K562 (cell line): Measurements from ENCODE around the gene WBP2NL. TPM values are rescaled to one million over a fixed set of nuclear protein-coding genes. Genes with fewer than 3 reads are reported as not detected.
A peak's percentile ranks its signal among the peaks of the same experiment; 100 is the strongest.

Source experiments
- E2F6 ChIP-seq, 2 experiments: IDR thresholded peaks; 2 replicates each; pipeline ENCODE4 v1.6.1; 2011; ENCODE audit warnings: borderline replicate concordance in 1 of 2, control low read depth in 1 of 2, low read depth in 1 of 2, low read length in 1 of 2, mild to moderate bottlenecking in 1 of 2, mixed read lengths in 1 of 2, moderate library complexity in 1 of 2; ENCODE audit not compliant: insufficient read depth in 1 of 2, insufficient read length in 1 of 2, poor library complexity in 1 of 2, severe bottlenecking in 1 of 2; ENCODE audit errors: extremely low read depth in 1 of 2
- FUS ChIP-seq: fragments of 200-400 bp; formaldehyde crosslinking; optimal IDR thresholded peaks from 2 replicates; pipeline ENCODE3; 2017; ENCODE audit warnings: low read depth, low read length
- GATA2 ChIP-seq: sonication (generic); formaldehyde crosslinking; IDR thresholded peaks from 2 replicates; pipeline ENCODE4 v1.4.0; 2020; ENCODE audit warnings: mild to moderate bottlenecking, missing genetic modification reagents
- HSF4 ChIP-seq: fragments of 250-450 bp; sonication (Bioruptor Pico); IDR thresholded peaks from 2 replicates; pipeline ENCODE4 v2.1.2; 2022; ENCODE audit warnings: mild to moderate bottlenecking, moderate library complexity, borderline replicate concordance
- MAFF ChIP-seq: IDR thresholded peaks from 2 replicates; pipeline ENCODE4 v1.6.1; 2012; ENCODE audit warnings: low read length, improper control_type of control experiment
- RBM25 ChIP-seq: fragments of 200-400 bp; formaldehyde crosslinking; IDR thresholded peaks from 2 replicates; pipeline ENCODE4 v1.6.1; 2018; ENCODE audit warnings: low read length, low read depth, moderate library complexity; ENCODE audit not compliant: severe bottlenecking
- ZFP1 ChIP-seq: fragments of 450-650 bp; formaldehyde crosslinking; IDR thresholded peaks from 2 replicates; pipeline ENCODE4 v1.4.0; 2020; ENCODE audit warnings: mild to moderate bottlenecking, mixed read lengths
- ZFP91 ChIP-seq: sonication (generic); formaldehyde crosslinking; IDR thresholded peaks from 2 replicates; pipeline ENCODE4 v1.8.0; 2022; ENCODE audit warnings: mild to moderate bottlenecking, missing genetic modification reagents
- ZNF75A ChIP-seq: fragments of 450-650 bp; formaldehyde crosslinking; IDR thresholded peaks from 2 replicates; pipeline ENCODE4 v1.4.0; 2020; ENCODE audit warnings: mild to moderate bottlenecking
- polyA plus RNA-seq, 8 experiments: library from polyadenylated mRNA; depleted of rRNA in 4 of 8; stranded (reverse) in 5 of 8; unstranded in 3 of 8; fragments of >200 nt; fragmentation: Nextera tagmentation in 2 of 8; fragmentation: Illumina TruSeq in 1 of 8; extraction: Ambion mirVana in 2 of 8; extraction: Trizol in 1 of 8; gene quantifications; 2 replicates each; pipeline versions ENCODE4 v1.2.1 to v1.2.3, GENCODE V29; 2011 to 2014; ENCODE audit warnings: inconsistent platforms in 1 of 8, missing spikeins in 1 of 8
- total RNA-seq, 7 experiments: library from RNA; depleted of rRNA in 6 of 7; stranded (reverse); fragments of >200 nt in 6 of 7; fragmentation: Illumina TruSeq in 2 of 7; extraction: Trizol in 2 of 7; gene quantifications; 2 replicates each; pipeline versions ENCODE4 v1.2.1 to v1.2.3, GENCODE V29; 2011 to 2021; ENCODE audit warnings: low replicate concordance in 1 of 7
- TF ChIP-seq, protein P1 (sequence below): fragments of 450-650 bp; IDR thresholded peaks from 2 replicates; pipeline ENCODE4 v1.6.1; 2016; ENCODE audit warnings: mild to moderate bottlenecking, moderate library complexity
- TF ChIP-seq, protein P2 (sequence below): fragments of 450-650 bp; conservative IDR thresholded peaks from 2 replicates; pipeline ENCODE4 v1.6.1; 2016; ENCODE audit warnings: missing genetic modification characterization, low read depth, mild to moderate bottlenecking, control low read depth, missing compliant biosample characterization

WBP2NL gene
- total and polyA plus RNA-seq, 9 of the 15 experiments (the other 6 are each of a cell fraction or from before 2014, with no cell fraction given): not detected

GRCh38 chr22:42050641-42051180 lies 52.1 kb downstream of the WBP2NL start (continued):
- TF ChIP-seq, protein P1, sequence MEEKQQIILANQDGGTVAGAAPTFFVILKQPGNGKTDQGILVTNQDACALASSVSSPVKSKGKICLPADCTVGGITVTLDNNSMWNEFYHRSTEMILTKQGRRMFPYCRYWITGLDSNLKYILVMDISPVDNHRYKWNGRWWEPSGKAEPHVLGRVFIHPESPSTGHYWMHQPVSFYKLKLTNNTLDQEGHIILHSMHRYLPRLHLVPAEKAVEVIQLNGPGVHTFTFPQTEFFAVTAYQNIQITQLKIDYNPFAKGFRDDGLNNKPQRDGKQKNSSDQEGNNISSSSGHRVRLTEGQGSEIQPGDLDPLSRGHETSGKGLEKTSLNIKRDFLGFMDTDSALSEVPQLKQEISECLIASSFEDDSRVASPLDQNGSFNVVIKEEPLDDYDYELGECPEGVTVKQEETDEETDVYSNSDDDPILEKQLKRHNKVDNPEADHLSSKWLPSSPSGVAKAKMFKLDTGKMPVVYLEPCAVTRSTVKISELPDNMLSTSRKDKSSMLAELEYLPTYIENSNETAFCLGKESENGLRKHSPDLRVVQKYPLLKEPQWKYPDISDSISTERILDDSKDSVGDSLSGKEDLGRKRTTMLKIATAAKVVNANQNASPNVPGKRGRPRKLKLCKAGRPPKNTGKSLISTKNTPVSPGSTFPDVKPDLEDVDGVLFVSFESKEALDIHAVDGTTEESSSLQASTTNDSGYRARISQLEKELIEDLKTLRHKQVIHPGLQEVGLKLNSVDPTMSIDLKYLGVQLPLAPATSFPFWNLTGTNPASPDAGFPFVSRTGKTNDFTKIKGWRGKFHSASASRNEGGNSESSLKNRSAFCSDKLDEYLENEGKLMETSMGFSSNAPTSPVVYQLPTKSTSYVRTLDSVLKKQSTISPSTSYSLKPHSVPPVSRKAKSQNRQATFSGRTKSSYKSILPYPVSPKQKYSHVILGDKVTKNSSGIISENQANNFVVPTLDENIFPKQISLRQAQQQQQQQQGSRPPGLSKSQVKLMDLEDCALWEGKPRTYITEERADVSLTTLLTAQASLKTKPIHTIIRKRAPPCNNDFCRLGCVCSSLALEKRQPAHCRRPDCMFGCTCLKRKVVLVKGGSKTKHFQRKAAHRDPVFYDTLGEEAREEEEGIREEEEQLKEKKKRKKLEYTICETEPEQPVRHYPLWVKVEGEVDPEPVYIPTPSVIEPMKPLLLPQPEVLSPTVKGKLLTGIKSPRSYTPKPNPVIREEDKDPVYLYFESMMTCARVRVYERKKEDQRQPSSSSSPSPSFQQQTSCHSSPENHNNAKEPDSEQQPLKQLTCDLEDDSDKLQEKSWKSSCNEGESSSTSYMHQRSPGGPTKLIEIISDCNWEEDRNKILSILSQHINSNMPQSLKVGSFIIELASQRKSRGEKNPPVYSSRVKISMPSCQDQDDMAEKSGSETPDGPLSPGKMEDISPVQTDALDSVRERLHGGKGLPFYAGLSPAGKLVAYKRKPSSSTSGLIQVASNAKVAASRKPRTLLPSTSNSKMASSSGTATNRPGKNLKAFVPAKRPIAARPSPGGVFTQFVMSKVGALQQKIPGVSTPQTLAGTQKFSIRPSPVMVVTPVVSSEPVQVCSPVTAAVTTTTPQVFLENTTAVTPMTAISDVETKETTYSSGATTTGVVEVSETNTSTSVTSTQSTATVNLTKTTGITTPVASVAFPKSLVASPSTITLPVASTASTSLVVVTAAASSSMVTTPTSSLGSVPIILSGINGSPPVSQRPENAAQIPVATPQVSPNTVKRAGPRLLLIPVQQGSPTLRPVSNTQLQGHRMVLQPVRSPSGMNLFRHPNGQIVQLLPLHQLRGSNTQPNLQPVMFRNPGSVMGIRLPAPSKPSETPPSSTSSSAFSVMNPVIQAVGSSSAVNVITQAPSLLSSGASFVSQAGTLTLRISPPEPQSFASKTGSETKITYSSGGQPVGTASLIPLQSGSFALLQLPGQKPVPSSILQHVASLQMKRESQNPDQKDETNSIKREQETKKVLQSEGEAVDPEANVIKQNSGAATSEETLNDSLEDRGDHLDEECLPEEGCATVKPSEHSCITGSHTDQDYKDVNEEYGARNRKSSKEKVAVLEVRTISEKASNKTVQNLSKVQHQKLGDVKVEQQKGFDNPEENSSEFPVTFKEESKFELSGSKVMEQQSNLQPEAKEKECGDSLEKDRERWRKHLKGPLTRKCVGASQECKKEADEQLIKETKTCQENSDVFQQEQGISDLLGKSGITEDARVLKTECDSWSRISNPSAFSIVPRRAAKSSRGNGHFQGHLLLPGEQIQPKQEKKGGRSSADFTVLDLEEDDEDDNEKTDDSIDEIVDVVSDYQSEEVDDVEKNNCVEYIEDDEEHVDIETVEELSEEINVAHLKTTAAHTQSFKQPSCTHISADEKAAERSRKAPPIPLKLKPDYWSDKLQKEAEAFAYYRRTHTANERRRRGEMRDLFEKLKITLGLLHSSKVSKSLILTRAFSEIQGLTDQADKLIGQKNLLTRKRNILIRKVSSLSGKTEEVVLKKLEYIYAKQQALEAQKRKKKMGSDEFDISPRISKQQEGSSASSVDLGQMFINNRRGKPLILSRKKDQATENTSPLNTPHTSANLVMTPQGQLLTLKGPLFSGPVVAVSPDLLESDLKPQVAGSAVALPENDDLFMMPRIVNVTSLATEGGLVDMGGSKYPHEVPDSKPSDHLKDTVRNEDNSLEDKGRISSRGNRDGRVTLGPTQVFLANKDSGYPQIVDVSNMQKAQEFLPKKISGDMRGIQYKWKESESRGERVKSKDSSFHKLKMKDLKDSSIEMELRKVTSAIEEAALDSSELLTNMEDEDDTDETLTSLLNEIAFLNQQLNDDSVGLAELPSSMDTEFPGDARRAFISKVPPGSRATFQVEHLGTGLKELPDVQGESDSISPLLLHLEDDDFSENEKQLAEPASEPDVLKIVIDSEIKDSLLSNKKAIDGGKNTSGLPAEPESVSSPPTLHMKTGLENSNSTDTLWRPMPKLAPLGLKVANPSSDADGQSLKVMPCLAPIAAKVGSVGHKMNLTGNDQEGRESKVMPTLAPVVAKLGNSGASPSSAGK: no peak
- TF ChIP-seq HSF4 (no peak), ZFP91 (CRISPR knock-in tag) (no peak), ZFP1 (CRISPR knock-in tag) (no peak), E2F6 (IDR thresholded peaks at IDR 0.05; ENCODE audit: borderline replicate concordance in 1 of 2, extremely low read depth in 1 of 2, insufficient read depth in 1 of 2, insufficient read length in 1 of 2, low read depth in 1 of 2, low read length in 1 of 2, poor library complexity in 1 of 2, severe bottlenecking in 1 of 2) (no peak), GATA2 (CRISPR knock-in tag) (no peak), FUS (no peak), MAFF (peak; percentile 17; the same call in 1 of the 2 replicates), ZNF75A (CRISPR knock-in tag) (no peak), RBM25 (peak; percentile 32)
- TF ChIP-seq, protein P2, sequence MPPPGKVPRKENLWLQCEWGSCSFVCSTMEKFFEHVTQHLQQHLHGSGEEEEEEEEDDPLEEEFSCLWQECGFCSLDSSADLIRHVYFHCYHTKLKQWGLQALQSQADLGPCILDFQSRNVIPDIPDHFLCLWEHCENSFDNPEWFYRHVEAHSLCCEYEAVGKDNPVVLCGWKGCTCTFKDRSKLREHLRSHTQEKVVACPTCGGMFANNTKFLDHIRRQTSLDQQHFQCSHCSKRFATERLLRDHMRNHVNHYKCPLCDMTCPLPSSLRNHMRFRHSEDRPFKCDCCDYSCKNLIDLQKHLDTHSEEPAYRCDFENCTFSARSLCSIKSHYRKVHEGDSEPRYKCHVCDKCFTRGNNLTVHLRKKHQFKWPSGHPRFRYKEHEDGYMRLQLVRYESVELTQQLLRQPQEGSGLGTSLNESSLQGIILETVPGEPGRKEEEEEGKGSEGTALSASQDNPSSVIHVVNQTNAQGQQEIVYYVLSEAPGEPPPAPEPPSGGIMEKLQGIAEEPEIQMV (tag): no peak
